HG03097 (cell line): Measurements from ENCODE around the gene MAP4K3.
A peak's percentile ranks its signal among the peaks of the same experiment; 100 is the strongest.
"Not testable (repeated sequence)": the region's sequence is repeated elsewhere in the genome, so short reads cannot be mapped to it uniquely, and the experiment has no call there.

ENCODE experiments used
- ATAC-seq: cut with Tn5 transposase; IDR thresholded peaks from one replicate; pipeline ENCODE4 v1.9.1; 2021; ENCODE audit not compliant: unreplicated experiment, low FRiP score

The MAP4K3 gene

DNA sequence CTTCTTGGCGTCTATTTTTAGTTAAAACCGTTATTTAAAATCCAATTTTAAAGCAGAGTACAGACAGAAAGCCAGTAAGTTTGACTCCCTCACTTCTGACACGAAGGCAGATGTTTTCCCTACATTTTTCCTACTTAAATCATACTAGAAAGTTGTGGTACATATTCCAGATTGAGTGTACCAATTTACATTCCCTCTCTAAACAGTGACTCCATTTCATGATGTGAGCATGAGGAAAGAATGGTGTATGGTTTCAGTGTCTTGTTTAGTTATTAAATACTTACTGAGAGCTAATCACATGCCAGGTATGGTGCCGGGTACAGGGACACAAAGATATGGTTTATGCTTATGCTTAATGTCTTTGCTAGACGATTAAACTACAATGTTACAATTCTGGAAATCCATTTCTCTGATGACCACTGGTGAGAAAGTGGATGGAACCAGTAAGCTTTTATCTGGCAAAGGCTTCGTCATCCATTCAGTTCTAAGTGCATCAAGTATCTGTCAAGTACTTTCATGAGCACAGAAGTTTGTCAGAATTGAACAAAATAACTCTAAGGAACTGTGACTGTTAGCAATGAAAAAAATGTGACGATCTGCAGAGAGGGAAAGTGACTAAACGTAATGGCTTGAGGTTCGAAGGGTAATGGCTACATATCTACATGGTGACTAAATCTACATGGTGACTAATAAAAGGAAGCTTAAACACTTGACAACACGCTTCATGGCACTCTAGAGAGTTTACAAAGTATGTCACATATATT is 25.7 kb downstream of the MAP4K3 start:
- no peak for ATAC-seq

DNA sequence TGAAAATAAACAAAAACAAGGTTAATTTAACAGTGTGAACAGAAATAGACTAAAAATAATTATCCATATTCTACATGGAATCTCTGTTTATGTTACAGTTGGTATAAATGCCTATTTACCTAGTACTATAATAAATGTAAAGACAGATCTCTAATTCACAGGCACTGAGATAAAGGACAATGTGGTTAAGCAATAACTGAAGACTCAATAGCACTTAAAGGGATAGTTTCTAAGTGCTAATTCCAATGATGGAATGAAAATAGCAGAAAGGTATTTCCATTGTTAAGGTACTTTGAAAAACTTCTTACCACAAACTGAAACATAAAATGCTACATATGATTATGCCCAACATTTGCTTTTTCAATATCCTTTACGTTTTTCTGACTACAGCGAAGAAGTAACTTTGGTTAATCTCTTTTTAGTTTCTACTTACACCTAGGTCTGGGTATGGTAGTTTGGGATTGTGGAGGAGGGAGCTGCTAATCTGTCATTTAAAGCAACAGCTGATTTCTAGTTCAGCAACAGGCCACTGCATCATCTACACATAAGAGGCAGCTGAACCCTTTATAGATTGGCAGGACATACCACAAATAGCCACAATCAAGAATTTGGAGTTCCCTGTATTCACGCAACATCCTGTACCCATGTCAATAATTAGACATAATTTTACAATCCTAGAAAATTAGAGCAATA is 27.2 kb downstream of the MAP4K3 start:
- no peak for ATAC-seq

DNA sequence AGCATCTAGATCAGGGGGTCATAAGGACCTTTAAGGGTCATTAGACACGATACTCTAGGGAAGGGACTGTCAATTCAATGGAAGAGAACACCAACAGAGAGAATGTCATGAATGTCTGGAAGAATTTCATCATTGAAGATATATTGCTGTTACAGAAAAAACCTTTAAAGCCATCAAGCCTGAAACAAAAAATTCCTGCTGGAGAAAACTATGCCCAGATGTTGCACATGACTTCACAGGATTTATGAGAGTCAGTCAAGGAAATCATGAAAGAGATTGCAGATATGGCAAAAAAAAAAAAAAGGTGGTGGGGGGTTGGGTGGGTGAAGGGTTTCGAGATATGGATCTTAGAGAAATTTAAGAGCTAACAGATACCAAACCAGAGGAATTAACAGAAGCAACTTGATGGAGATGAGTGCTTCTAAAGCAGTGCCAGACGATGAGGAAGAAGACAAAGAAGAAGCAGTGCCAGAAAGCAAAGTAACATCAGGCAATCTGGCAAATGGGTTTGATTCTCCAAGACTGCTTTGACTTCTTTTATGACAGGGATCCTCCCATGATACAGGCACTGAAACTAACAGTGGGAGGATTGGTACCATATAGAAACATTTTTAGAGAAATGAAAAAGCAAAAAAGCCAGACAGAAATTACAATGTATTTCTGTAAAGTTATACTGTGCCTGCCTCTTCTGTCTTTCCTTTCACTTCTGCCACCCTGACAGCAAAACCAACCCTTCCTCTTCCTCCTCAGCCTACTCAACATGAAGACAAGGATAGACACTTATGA is 28.5 kb downstream of the MAP4K3 start:
- no peak for ATAC-seq

DNA sequence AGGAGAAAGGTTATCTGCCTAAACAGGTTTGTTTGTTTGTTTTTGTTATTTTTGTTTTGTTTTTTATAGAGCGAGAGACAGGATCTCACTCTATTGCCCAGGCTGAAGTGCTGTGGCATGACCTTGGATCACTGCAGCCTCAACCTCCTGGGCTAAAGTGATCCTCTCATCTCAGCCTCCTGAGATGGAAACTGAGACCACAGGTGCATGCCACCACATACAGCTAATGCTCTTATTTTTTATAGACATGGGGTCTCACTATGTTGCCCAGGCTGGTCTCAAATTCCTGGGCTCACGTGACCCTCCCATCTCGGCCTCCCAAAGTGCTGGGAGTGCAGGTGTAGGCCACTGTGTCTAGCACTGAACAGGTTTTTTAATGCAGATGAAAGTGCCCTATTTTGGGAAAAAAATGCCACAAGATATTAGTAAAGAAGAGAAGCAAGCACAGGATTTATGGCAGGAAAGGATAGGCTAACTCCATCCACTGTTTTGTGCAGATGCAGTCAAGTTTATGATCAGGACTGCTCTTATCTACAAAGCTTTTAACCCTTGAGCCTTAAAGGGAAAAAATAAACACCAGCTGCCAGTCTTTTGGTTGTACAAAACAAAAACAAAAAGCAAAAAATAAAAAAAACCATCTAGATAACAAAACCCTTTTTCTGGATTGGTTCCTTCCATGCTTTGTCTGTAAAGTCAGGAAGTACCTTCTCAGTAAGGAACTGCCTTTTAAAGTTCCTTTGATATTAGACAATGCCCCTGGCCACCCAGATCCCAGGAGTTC is 29.4 kb downstream of the MAP4K3 start:
- ATAC-seq: no peak

DNA sequence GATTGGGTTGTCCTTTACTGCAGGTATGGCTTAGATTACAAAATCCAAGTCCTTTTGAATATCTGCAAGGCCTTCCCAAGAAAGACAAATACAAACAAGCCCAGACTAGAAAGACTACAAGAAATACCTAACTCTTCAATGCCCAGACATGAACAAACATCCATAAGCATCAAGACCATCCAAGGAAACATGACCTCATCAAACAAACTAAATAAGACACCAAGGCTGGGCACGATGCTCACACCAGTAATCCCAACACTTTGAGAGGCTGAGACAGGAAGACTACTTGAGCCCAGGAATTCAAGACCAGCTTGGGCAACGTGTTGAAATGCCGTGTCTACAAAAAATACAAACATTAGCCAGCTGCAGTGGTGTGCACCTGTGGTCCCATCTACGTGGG is 31.7 kb downstream of the MAP4K3 start:
- no peak for ATAC-seq

DNA sequence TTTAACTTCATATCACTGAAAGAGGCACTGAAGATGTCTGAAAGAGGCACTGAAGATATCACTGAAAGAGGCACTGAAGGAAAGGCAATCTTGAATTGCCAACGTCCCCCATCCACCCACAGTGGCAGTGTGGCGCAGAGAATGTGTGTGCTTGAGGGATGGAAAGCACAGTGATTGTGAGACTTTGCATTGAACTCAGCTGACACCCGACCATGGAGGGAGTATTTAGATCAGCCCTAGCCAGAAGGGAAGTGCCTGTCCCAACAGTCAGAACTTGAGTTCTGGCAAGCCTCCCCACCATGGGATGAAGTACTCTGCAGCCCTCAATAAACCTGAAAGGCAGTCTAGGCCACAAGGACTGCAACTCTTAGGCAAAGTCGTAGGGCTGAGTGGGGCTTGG is 33.8 kb downstream of the MAP4K3 start:
- ATAC-seq: no peak

DNA sequence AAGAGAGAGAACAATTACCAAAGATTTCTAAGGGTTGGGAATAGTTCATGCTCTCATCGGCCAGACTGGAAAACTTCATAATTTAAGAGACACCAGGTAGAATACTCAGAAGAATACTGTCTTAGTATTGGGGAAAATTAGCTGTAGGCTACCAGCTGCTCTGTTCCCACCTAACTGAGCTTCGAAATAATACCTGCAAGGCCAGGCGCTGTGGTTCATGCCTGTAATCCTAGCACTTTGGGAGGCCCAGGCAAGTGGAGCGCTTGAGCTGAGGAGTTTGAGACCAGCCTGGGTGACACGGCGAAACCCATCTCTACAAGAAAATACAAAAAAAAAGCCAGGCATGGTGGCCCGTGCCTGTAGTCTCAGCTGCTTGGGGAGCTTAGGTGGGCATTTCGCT is 35.8 kb downstream of the MAP4K3 start:
- ATAC-seq: no peak

DNA sequence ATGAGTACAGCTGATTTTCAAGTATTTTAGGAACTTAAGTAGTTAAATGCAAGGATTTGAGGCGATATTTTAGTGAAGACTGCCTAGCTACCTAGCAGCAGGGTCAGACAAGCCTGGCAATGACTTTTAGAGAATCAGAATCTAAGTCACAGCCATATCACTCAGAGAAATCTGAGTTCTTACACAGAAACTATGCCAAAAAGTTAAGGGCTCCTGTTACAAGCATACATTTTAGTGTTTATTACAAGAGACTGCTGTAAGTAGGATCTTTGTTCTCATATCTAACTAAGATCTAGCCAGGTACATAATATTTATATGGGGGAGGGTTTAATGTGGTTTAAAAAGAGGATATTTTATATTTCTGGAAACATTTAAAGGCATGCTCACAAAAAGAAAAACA is 37.5 kb downstream of the MAP4K3 start:
- no peak for ATAC-seq

DNA sequence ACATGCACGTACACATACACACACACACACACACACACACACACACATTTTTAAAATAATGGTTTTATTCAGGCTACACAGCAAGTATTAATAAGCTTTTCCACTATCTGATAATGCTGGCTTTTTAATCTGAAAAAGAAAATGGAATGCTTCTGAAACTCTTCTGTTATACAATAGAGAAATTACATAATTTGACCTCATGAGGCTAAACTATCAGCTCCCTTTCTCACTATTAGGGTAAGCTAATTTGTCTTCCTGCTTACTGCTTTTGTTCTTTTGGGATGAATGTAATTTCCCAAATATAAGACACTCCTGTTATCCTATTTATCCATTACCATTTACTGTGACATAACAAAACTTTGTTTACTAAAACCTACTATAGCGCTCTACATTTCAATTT is 41.8 kb downstream of the MAP4K3 start:
- no peak for ATAC-seq

DNA sequence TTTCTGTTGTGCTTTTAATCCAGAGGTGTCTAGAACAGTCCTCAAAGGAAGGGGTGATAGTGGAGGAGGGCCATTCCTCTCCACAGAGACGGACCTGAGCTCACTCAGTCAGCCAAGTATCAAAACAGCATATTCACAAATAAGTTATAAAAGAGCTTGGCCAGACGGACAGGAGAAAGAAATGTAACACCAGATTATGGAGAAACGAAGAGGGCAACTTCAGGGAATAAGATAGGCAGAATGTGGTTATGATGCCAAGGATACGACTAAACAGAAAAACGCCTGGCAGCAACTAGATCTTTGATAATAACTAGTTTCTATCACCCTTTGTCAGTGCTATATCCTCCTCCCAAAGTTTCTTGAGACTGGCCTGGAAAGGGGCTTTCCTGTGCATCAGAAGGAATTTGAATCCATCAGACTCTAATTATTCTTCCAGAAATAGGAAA is 42.5 kb downstream of the MAP4K3 start:
- no peak for ATAC-seq

DNA sequence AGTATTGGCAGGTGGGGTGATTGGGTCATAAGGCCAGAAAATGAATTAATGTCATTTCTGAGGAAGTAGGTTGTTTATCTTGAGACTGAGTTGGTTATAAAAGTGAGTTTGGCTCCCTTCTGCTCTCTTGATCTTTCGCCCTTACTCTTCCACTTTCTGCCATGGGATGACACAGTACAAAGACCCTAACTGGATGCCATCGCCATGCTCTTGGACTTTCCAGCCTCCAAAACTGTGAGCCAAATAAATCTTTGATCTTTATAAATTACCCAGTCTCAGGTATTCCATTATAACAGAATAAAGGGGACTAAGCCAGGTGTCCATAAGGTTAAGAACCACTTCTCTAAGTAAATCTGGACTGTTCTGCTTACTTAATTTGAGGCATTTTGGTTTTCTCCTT is 44.4 kb downstream of the MAP4K3 start:
- no peak for ATAC-seq

DNA sequence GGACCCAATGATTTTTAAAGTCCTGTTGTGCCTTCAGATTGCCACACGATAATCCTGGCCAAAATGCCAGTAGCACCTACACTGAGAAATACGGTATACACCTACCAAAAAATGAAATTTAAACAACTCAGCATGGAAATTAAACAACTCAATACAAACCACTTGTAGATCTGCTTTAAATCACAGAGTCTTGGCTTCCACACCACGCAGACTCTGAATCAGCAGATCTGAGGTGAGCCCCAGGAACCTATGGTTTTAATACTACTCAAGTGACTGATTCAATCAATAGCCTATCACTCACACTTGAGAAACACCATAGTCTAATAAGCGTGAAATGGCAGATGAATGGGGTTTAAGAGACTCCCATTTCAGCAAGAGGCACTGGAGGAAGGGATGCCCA is 46.9 kb downstream of the MAP4K3 start:
- no peak for ATAC-seq

DNA sequence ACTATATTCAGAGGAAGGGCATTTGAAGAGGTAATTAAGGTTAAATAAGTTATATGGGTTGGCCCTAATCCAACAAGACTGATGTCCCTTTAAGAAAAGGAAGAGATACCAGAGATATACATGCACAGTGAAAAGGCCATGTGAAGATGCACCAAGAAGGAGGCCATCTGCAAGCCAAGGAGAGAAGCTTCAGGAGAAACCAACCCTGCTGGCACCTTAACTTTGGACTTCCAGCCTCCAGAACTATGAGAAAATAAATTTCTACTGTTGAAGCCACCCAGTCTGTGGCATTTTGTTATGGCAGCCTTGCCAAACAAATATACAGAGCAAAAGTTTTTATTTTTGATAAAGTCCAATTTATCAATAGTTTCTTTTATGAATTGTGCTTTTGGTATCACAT is 51.0 kb downstream of the MAP4K3 start:
- ATAC-seq: no peak

DNA sequence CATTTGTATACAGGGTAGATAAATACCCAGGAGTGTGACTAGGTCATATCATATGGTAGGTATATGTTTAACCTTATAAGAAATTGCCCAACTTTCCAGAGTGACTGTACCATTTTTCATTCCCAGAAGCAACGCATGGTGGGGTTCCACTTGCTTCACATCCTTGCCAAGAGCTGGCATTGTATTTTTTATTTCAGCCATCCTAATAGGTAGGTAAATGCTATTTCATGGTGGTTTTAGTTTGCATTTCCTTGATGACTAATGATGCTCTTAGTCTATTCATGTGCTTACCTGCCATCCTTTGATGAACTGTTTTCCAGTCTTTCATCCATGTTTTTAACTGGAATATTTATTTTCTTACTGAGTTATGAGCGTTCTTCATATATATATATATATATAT is 51.9 kb downstream of the MAP4K3 start:
- no peak for ATAC-seq

DNA sequence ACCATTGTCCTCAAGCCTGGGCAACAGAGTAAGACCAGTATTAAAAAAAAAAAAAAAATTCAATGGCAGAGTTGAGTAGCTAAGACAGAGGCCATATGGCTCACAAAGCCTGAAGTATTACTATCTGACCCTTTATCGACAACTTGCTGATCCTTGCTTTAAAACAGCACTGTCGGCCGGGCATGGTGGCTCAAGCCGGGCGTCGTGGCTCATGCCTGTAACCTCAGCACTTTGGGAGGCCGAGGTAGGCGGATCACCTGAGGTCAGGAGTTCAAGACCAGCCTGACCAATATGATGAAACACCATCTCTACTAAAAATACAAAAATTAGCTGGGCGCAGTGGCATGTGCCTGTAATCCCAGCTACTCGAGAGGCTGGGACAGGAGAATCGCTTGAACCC is 53.0 kb downstream of the MAP4K3 start:
- not testable (repeated sequence) for ATAC-seq

DNA sequence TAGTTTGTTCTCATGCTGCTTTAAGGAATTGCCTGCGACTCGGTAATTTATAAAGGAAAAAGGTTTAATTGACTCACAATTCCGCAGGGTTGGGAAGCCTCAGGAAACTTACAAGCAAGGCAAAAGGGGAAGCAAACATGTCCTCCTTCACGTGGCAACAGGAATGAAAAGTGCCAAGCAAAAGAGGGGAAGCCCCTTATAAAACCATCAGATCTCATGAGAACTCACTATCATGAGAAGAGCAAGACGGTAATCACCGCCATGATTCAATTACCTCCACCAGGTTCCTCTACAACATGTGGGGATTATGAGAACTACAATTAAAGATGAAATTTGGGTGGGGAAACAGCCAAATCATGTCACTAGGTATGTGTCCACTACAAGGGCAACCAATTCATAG is 53.9 kb downstream of the MAP4K3 start:
- no peak for ATAC-seq

DNA sequence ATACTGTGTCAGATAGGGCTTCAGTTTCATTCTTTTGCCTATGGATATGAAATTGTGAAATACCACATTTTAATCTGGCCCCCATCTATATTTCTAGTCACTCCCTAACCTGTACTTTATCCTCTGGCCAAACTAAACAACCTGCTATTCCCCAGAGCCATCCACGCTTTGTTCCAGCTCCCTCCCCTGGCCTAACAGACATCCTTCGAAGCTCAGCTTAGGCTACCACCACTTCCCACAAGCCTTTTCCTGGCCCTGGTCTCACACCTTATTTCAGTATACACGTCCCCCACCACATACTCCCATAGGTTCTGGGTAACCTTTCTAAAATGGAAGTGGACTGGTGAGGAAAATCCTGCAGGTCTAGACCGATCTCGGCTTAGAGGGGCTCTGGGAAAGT is 55.4 kb downstream of the MAP4K3 start:
- ATAC-seq: no peak

DNA sequence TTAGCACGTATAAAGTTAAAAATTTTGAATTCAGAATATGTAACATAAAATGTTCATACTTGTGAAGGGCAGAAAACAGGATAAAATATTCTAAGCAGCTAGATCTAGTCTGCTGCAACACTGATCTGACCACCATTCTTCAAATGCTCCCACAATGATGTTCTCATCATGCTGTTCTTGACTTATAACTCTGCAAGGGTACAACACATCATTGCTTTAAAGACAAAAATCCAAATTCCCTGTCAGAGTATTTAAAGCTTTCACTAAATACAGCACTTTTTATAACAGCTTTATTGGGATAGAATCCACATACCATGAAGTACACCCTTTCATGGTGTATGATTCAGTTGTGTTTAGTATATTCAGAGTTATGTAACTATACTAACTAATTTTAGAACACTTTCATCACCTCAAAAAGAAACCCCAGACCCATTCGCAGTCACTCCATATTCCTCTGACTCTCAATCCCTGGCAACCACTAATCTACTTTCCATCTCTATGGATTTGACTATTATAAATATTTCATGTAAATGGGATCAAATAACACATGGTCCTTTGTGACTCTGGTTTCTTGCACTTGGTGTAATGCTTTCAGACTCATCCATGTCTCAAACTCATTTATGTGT is 56.4 kb downstream of the MAP4K3 start:
- ATAC-seq: no peak

DNA sequence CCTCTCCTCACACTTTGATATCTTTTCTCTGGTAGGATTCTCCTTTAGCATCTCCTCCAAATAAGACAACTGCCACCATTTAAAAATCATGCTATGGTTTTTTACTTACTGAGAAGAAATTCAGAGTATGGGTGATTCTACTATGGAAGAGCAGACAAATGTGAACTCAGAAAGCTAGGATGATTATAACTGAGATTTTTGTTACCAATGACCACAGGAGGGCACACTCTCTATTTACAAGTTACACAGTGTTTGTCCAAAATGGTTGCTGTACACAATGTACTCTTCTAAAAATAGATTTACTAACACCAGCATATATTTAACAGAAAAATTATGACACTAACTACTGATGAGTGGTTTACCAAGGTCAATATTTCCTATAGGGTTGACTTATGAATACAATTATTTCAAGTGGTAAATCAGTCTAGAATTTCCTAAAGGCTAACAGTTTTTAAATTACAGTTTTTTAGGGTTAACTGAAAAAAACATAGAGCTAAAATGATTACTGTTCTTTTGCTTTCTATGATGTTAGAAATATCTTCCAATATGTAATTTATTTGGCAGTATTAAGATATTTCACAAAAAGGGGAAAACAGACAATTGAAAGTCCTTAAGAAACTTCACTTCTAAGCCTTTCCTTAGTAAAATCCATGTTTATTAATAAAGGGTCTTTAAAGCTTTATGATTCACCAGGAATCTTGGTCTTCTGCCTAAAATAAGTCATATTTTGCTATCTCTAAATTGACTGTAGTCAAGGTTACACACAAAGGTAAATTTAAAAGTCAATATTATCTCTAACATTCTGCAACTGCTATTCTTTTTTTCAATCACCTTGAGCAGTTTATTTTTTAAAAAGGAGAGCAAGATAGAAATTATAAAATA is 57.2 kb downstream of the MAP4K3 start:
- peak; percentile 55 for ATAC-seq
